ENCODE results near the gene LHX3.
A peak's percentile ranks its signal among the peaks of the same experiment; 100 is the strongest.

LHX3 gene

DNA sequence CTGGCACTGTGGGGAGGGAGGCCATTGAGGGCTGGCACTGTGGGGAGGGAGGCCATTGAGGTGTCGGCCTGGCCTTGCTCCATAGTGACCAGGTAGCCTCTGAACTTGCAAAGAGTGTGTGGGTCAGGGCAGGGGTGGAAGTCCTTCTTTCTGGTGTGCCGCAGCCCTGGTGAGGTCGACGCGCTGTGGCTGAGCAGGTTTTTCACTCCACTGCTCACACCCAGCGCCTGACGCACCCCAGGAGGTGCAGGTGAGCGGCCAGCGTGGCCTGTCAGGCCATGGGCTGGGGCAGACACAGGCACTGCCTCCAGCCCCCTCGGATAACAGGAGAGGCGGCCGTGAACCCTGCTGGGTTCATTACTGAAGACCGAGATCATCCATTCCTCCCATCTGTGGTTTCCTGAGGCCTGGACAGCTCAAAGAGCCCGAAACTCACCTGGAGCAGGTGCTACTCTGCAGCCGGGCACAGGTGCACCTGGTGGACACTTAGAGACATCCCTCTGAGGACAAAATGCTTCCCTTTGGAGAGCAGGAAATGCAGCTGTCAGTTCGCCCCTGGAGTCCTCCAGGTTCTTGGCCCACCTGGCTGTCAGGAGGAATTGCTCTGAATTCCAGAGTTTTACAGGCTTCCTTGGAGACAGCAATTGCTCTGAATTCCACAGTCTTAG lies 32.4 kb downstream of the LHX3 start:
- peak; percentile 55; the same call in 1 of the 2 replicates for TF ChIP-seq TCF12 (IDR thresholded peaks at IDR 0.05; ENCODE audit: low read depth)
- TF ChIP-seq CREB1 (IDR thresholded peaks at IDR 0.05; ENCODE audit: low read depth) = no peak

GRCh38 chr9:136171801-136172411 lies 33.0 kb downstream of the LHX3 start:
- TF ChIP-seq ZBTB7A (IDR thresholded peaks at IDR 0.05; ENCODE audit: low read depth) (0 out of 2 replicates have a peak, but pooled peaks have one; percentile 74), NFIC (IDR thresholded peaks at IDR 0.05) (peak; percentile 59; the same call in 1 of the 2 replicates)
- TF ChIP-seq, protein P1, sequence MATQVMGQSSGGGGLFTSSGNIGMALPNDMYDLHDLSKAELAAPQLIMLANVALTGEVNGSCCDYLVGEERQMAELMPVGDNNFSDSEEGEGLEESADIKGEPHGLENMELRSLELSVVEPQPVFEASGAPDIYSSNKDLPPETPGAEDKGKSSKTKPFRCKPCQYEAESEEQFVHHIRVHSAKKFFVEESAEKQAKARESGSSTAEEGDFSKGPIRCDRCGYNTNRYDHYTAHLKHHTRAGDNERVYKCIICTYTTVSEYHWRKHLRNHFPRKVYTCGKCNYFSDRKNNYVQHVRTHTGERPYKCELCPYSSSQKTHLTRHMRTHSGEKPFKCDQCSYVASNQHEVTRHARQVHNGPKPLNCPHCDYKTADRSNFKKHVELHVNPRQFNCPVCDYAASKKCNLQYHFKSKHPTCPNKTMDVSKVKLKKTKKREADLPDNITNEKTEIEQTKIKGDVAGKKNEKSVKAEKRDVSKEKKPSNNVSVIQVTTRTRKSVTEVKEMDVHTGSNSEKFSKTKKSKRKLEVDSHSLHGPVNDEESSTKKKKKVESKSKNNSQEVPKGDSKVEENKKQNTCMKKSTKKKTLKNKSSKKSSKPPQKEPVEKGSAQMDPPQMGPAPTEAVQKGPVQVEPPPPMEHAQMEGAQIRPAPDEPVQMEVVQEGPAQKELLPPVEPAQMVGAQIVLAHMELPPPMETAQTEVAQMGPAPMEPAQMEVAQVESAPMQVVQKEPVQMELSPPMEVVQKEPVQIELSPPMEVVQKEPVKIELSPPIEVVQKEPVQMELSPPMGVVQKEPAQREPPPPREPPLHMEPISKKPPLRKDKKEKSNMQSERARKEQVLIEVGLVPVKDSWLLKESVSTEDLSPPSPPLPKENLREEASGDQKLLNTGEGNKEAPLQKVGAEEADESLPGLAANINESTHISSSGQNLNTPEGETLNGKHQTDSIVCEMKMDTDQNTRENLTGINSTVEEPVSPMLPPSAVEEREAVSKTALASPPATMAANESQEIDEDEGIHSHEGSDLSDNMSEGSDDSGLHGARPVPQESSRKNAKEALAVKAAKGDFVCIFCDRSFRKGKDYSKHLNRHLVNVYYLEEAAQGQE (IDR thresholded peaks at IDR 0.05; ENCODE audit: low read depth) = no peak

DNA sequence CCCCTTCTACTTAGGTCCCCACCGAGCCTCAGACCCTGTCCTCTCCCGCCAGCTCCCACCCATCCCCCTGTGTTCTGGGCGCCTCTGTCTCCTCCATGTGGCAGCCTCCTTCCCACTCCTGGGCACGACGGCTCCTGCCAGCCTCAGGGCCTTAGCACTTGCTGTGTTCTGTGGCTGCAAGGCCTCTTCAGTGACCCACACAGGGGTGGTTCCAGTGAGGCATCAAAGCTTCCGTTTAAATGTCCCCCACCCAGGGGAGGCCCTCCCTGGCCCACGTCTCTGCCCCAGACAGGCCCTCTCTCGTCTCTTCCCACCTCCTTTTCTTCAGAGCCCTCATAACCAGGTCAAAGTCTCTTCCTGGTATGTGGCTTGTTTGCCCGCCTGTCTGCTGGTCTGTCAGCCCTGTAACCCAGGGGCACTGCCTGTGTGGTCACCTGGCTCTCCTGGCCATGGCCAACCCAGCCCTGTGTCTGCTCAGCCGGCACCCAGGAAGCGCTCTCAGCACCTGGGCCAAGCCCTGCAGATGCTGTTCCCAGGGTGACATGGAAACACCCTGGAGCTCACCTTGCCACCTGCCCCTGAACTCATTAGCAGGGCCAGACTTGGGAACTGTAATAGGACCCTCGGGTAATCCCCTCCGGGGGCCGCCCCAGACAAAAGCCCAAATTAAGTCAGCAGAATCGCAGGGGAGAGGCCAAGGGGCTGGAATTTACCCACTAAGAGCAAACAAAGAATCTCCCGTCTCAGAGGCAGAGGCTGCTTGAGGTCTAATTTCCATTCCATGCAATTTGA lies 33.7 kb downstream of the LHX3 start:
- TF ChIP-seq TAF1 (IDR thresholded peaks at IDR 0.05; ENCODE audit: low read depth) = no peak
- 0 out of 2 replicates have a peak, but pooled peaks have one; percentile 8 for TF ChIP-seq CREB1 (IDR thresholded peaks at IDR 0.05; ENCODE audit: low read depth)
- TF ChIP-seq, protein P2, sequence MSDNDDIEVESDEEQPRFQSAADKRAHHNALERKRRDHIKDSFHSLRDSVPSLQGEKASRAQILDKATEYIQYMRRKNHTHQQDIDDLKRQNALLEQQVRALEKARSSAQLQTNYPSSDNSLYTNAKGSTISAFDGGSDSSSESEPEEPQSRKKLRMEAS (IDR thresholded peaks at IDR 0.05) = peak; percentile 37; the same call in 1 of the 2 replicates
- TF ChIP-seq YY1 (IDR thresholded peaks at IDR 0.05; ENCODE audit: low read depth) = no peak
- TF ChIP-seq CEBPB (IDR thresholded peaks at IDR 0.05) = no peak
- TF ChIP-seq TCF12 (IDR thresholded peaks at IDR 0.05; ENCODE audit: low read depth) = peak; percentile 97
- no peak for TF ChIP-seq RAD21 (IDR thresholded peaks at IDR 0.05; ENCODE audit: low read depth)
- TF ChIP-seq EGR1 (IDR thresholded peaks at IDR 0.05) = no peak
- peak; percentile 79 for TF ChIP-seq TEAD4 (IDR thresholded peaks at IDR 0.05)
- no peak for TF ChIP-seq NFIC (IDR thresholded peaks at IDR 0.05)
- TF ChIP-seq, protein P3, sequence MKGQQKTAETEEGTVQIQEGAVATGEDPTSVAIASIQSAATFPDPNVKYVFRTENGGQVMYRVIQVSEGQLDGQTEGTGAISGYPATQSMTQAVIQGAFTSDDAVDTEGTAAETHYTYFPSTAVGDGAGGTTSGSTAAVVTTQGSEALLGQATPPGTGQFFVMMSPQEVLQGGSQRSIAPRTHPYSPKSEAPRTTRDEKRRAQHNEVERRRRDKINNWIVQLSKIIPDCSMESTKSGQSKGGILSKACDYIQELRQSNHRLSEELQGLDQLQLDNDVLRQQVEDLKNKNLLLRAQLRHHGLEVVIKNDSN (IDR thresholded peaks at IDR 0.05) = 0 out of 2 replicates have a peak, but pooled peaks have one; percentile 17
- peak; percentile 87 for TF ChIP-seq EP300 (IDR thresholded peaks at IDR 0.05; ENCODE audit: borderline replicate concordance)
- TF ChIP-seq, protein P1 (IDR thresholded peaks at IDR 0.05; ENCODE audit: low read depth) = no peak
- TF ChIP-seq ZBTB7A (IDR thresholded peaks at IDR 0.05; ENCODE audit: low read depth) = peak; percentile 77; the same call in 1 of the 2 replicates
- peak; percentile 74; the same call in 1 of the 2 replicates for TF ChIP-seq FOXM1 (IDR thresholded peaks at IDR 0.05; ENCODE audit: borderline replicate concordance, low read depth)

DNA sequence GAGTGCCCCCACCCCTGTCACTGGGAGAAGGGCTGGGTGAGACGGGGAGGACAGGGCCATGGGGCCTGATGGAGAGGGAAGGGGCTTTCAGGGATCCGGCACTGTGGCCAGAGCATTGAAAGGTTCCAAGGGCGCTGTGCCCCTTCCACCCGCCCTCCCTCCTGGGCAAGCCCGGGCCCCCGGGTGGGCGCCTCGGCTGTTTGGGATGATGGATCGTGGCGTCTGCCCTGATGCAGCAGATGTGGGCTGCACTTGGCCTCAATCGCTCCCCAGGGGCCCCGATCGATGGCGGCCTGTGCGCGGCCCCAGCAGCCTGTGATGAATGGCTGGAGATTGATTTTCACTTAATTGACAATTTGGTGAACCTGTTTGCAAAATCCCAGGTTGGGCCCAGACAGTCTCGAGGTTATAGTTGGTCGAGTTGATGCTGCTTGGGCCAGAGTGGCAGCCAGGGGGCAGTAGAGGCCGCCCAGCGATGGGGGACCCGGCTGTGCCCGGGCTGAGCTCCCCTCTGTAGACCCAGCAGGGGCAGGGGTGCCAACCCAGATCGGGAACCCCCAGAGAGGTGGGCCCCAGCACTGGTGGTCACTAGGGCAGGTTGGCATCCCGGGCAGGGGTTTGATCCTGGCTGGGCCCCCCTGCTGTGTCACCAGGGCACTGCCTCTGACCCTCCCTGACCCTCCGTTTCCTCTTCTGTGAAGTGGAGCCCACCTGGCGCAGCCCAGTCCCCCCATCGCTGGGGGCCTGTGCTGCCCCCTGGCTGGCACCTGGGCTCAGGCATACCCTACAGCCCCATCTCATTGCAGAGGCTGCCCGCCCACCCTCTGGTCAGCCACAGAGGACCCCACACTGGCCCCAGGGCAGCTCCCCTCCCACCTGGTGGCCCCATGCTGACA lies 34.7 kb downstream of the LHX3 start:
- no peak for TF ChIP-seq TAF1 (IDR thresholded peaks at IDR 0.05; ENCODE audit: low read depth)
- peak; percentile 72 for TF ChIP-seq RAD21 (IDR thresholded peaks at IDR 0.05; ENCODE audit: low read depth)
- TF ChIP-seq FOXM1 (IDR thresholded peaks at IDR 0.05; ENCODE audit: borderline replicate concordance, low read depth) = no peak

DNA sequence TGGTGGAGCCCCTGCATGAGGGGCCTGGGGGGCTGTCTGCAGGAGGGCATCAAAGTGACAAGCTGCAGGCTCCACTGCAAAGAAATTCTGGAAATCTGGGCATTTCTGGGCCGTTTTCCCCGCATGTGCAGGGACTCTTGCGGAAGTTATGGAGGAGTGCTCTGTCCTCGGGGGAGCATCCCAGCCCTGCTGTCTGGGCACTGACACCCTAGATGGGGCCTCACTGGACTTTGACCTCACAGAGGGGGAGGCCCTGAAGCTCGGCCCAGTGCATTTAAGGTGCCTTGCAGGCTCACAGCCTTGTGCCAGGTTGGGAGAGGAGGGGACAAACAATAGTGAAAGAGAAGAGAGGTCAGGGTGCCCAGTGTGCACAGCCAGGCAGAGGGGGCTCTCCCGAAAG lies 35.4 kb downstream of the LHX3 start:
- TF ChIP-seq, protein P3 (IDR thresholded peaks at IDR 0.05) = no peak
- no peak for TF ChIP-seq ZBTB7A (IDR thresholded peaks at IDR 0.05; ENCODE audit: low read depth)
- no peak for TF ChIP-seq EP300 (IDR thresholded peaks at IDR 0.05; ENCODE audit: borderline replicate concordance)
- TF ChIP-seq, protein P2 (IDR thresholded peaks at IDR 0.05) = no peak
- TF ChIP-seq, protein P1 (IDR thresholded peaks at IDR 0.05; ENCODE audit: low read depth) = no peak
- TF ChIP-seq CEBPB (IDR thresholded peaks at IDR 0.05) = no peak
- TF ChIP-seq RAD21 (IDR thresholded peaks at IDR 0.05; ENCODE audit: low read depth) = no peak
- TF ChIP-seq TAF1 (IDR thresholded peaks at IDR 0.05; ENCODE audit: low read depth) = no peak

Measured in Ishikawa (cell line).